GM12878 (cell line): Measurements from ENCODE around the gene ATG4B. TPM values are rescaled to one million over a fixed set of nuclear protein-coding genes. Genes with fewer than 3 reads are reported as not detected.

Source experiments
- CBX5 ChIP-seq: sonication (generic); IDR thresholded peaks from 2 replicates; pipeline ENCODE4 v1.6.1; 2016; ENCODE audit warnings: low read depth, moderate library complexity, mild to moderate bottlenecking, inconsistent platforms
- MXI1 ChIP-seq: fragments of 150-350 bp; IDR thresholded peaks from 2 replicates; pipeline ENCODE4 v1.6.1; 2011; ENCODE audit warnings: low read depth, mild to moderate bottlenecking, inconsistent platforms, low read length, improper control_type of control experiment
- NFYA ChIP-seq: IDR thresholded peaks from 2 replicates; pipeline ENCODE4 v1.6.1; 2011; ENCODE audit warnings: low read depth, mild to moderate bottlenecking, low read length, improper control_type of control experiment, borderline replicate concordance
- RELA ChIP-seq: fragments of 450-650 bp; IDR thresholded peaks from 2 replicates; pipeline ENCODE4 v1.8.0; 2014; ENCODE audit warnings: borderline replicate concordance; ENCODE audit not compliant: partially characterized antibody
- SMAD5 ChIP-seq: IDR thresholded peaks from 2 replicates; pipeline ENCODE4 v1.6.1; 2016; ENCODE audit warnings: antibody characterized with exemption, low read depth
- SPI1 ChIP-seq: IDR thresholded peaks from 2 replicates; pipeline ENCODE4 v1.6.1; 2011; ENCODE audit warnings: low read depth, mild to moderate bottlenecking, low read length, moderate library complexity, borderline replicate concordance; ENCODE audit not compliant: insufficient read depth
- SRF ChIP-seq, 2 experiments: IDR thresholded peaks; 2 replicates each; pipeline ENCODE4 v1.6.1; 2011; ENCODE audit warnings: low read depth in 2 of 2, low read length in 2 of 2, mild to moderate bottlenecking in 1 of 2, moderate library complexity in 1 of 2
- SUPT20H ChIP-seq: IDR thresholded peaks from 2 replicates; pipeline ENCODE4 v1.6.1; 2011; ENCODE audit warnings: low read depth, mild to moderate bottlenecking, low read length, moderate library complexity, borderline replicate concordance; ENCODE audit not compliant: control insufficient read depth
- ZNF622 ChIP-seq: fragments of 450-650 bp; IDR thresholded peaks from 2 replicates; pipeline ENCODE4 v1.6.1; 2017; ENCODE audit warnings: mild to moderate bottlenecking, inconsistent platforms
- polyA plus RNA-seq, 11 experiments: library from polyadenylated mRNA; depleted of rRNA in 4 of 11; unstranded in 6 of 11; stranded (reverse) in 5 of 11; fragments of >200 nt; fragmentation: Nextera tagmentation in 4 of 11; fragmentation: Illumina TruSeq in 1 of 11; extraction: Ambion mirVana in 4 of 11; extraction: Trizol in 1 of 11; gene quantifications; 1 replicate in 1 of 11; 2 replicates in 10 of 11; pipeline versions ENCODE4 v1.2.1 to v1.2.3, GENCODE V29; 2011 to 2016; ENCODE audit warnings: inconsistent platforms in 2 of 11, missing spikeins in 2 of 11, low read depth in 1 of 11
- total RNA-seq, 4 experiments: library from RNA; depleted of rRNA in 3 of 4; stranded (reverse); fragments of >200 nt in 3 of 4; fragmentation: Illumina TruSeq in 1 of 4; extraction: Trizol in 1 of 4; gene quantifications; 2 replicates each; pipeline versions ENCODE4 v1.2.1 to v1.2.3, GENCODE V29; 2013 to 2021
- TF ChIP-seq, protein P1 (sequence below): fragments of 150-350 bp; IDR thresholded peaks from 2 replicates; pipeline ENCODE4 v1.6.1; 2016; ENCODE audit warnings: low read depth, low read length
- TF ChIP-seq, protein P2 (sequence below): fragments of 450-650 bp; conservative IDR thresholded peaks from 2 replicates; pipeline ENCODE4 v1.6.1; 2017; ENCODE audit warnings: mild to moderate bottlenecking, moderate library complexity

The ATG4B gene
- total and polyA plus RNA-seq, 10 of the 15 experiments (the other 5 are each of a cell fraction or from before 2014, with no cell fraction given) = 5.8 to 84.1 (median 64.9) TPM

DNA sequence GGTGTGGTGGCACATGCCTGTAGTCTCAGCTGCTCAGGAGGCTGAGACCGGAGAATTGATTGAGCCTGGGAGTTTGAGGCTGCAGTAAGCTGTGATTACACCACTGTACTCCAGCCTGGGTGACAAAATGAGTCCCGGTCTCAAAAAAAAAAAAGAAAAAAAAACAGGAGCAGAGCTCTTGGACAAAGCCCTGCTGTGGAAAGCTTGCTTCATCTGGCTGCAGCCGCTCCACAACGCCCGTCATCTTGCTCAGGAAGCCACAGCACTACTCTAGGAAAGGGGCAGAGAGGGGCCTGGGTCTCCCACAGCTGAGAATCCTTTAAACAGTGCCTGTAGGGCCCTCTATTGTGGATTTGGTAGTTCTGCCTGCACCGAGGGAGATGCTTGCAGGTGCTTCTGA is 11.0 kb downstream of the ATG4B start (continued):
- TF ChIP-seq, protein P1, sequence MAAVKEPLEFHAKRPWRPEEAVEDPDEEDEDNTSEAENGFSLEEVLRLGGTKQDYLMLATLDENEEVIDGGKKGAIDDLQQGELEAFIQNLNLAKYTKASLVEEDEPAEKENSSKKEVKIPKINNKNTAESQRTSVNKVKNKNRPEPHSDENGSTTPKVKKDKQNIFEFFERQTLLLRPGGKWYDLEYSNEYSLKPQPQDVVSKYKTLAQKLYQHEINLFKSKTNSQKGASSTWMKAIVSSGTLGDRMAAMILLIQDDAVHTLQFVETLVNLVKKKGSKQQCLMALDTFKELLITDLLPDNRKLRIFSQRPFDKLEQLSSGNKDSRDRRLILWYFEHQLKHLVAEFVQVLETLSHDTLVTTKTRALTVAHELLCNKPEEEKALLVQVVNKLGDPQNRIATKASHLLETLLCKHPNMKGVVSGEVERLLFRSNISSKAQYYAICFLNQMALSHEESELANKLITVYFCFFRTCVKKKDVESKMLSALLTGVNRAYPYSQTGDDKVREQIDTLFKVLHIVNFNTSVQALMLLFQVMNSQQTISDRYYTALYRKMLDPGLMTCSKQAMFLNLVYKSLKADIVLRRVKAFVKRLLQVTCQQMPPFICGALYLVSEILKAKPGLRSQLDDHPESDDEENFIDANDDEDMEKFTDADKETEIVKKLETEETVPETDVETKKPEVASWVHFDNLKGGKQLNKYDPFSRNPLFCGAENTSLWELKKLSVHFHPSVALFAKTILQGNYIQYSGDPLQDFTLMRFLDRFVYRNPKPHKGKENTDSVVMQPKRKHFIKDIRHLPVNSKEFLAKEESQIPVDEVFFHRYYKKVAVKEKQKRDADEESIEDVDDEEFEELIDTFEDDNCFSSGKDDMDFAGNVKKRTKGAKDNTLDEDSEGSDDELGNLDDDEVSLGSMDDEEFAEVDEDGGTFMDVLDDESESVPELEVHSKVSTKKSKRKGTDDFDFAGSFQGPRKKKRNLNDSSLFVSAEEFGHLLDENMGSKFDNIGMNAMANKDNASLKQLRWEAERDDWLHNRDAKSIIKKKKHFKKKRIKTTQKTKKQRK = no peak
- TF ChIP-seq SRF (IDR thresholded peaks at IDR 0.05; ENCODE audit: low read depth in 2 of 2, low read length in 2 of 2) = no peak
- TF ChIP-seq SUPT20H = no peak
- TF ChIP-seq SMAD5 = no peak
- no peak for TF ChIP-seq SPI1
- no peak for TF ChIP-seq CBX5
- TF ChIP-seq RELA = no peak
- no peak for TF ChIP-seq MXI1
- TF ChIP-seq, protein P2, sequence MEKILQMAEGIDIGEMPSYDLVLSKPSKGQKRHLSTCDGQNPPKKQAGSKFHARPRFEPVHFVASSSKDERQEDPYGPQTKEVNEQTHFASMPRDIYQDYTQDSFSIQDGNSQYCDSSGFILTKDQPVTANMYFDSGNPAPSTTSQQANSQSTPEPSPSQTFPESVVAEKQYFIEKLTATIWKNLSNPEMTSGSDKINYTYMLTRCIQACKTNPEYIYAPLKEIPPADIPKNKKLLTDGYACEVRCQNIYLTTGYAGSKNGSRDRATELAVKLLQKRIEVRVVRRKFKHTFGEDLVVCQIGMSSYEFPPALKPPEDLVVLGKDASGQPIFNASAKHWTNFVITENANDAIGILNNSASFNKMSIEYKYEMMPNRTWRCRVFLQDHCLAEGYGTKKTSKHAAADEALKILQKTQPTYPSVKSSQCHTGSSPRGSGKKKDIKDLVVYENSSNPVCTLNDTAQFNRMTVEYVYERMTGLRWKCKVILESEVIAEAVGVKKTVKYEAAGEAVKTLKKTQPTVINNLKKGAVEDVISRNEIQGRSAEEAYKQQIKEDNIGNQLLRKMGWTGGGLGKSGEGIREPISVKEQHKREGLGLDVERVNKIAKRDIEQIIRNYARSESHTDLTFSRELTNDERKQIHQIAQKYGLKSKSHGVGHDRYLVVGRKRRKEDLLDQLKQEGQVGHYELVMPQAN = no peak
- TF ChIP-seq NFYA = no peak
- no peak for TF ChIP-seq ZNF622
